Calu3 (cell line): Measurements from ENCODE around the gene KBTBD8. TPM values are rescaled to one million over a fixed set of nuclear protein-coding genes. Genes with fewer than 3 reads are reported as not detected.

ENCODE experiments used
- BruUV-seq: library from RNA; stranded (reverse); fragments of 400-500 nt; replicated peaks from 2 replicates; lab custom pipeline; 2021; lab: Mats Ljungman, UMichigan
- CTCF ChIA-PET: fragments of 300-600 bp; sonication (Branson Sonifier 250); formaldehyde crosslinking; loops from one replicate; lab custom pipeline; 2022; ENCODE audit warnings: antibody characterized with exemption; lab: Charles Lee
- DNase-seq: peaks from one replicate; pipeline ENCODE4 v3.0.0; 2022
- H3K27ac Mint-ChIP-seq: one replicate; pipeline ENCODE4 v1.8.0; 2022; ENCODE audit warnings: mixed read lengths; ENCODE audit not compliant: unreplicated experiment
- H3K27me3 Mint-ChIP-seq: one replicate; pipeline ENCODE4 v1.8.0; 2022; ENCODE audit warnings: mixed read lengths; ENCODE audit not compliant: unreplicated experiment
- H3K36me3 Mint-ChIP-seq: one replicate; pipeline ENCODE4 v1.8.0; 2022; ENCODE audit warnings: mild to moderate bottlenecking, moderate library complexity, mixed read lengths; ENCODE audit not compliant: insufficient read depth, unreplicated experiment
- H3K4me1 Mint-ChIP-seq: one replicate; pipeline ENCODE4 v1.8.0; 2022; ENCODE audit warnings: mild to moderate bottlenecking, low read depth, mixed read lengths; ENCODE audit not compliant: unreplicated experiment
- H3K4me3 Mint-ChIP-seq: one replicate; pipeline ENCODE4 v1.8.0; 2022; ENCODE audit warnings: mild to moderate bottlenecking, low read depth, moderate library complexity, mixed read lengths; ENCODE audit not compliant: unreplicated experiment
- H3K9me3 Mint-ChIP-seq: one replicate; pipeline ENCODE4 v1.8.0; 2022; ENCODE audit warnings: low read depth, mixed read lengths; ENCODE audit not compliant: unreplicated experiment
- intact Hi-C: fragments of 100-400 bp; cut with micrococcal nuclease; formaldehyde crosslinking; loops from one replicate; pipeline ENCODE4 v1.10.0; 2022; ENCODE audit not compliant: unreplicated experiment
- total RNA-seq: library from RNA; stranded (reverse); gene quantifications from 2 replicates; pipeline ENCODE4 v1.2.3, GENCODE V29; 2022
- TF ChIP-seq, protein P1 (sequence below): fragments of 200-600 bp; IDR thresholded peaks from one replicate; pipeline ENCODE4 v1.8.0; 2022; ENCODE audit warnings: antibody characterized with exemption; ENCODE audit not compliant: unreplicated experiment

KBTBD8 gene
- total RNA-seq, 1 experiment from 2014 or later: 4.1 TPM

DNA sequence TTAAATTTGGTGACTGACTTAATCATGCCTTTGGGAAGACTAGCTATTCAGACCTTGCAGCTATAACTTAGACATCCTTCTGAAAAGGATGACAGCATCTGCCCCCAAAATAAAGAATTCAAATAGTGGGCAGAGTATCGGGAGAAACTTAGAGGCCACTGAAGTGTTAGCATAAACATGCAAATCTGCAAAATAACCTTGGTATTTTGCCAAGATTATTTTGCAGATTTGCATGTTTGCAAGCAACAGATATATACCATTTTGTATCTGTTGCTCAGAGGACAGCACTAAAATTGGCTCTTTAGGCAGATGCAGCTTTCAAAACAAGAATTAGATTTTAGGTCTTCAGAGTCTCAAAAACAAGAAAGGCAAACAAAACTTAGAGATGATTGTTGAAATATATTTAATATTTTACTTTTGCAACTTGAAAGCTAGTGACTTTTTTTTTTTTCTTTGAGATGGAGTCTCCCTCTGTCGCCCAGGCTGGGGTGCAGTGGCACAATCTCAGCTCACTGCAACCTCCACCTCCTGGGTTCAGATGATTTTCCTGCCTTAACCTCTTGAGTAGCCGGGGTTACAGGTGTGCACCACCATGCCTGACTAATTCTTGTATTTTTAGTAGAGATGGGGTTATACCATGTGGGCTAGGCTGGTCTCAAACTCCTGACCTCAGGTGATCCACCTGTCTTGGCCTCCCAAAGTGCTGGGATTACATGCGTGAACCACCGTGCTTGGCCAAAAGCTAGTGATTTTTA lies 47.8 kb downstream of the KBTBD8 start:
- H3K9me3 Mint-ChIP-seq: no peaks in the 10 kb centered on the region
- BruUV-seq: no TSS peak
- H3K4me3 Mint-ChIP-seq: no peak overlapping the region
- H3K27ac Mint-ChIP-seq: no peak overlapping the region
- H3K27me3 Mint-ChIP-seq: no peaks in the 10 kb centered on the region
- no peaks in the 10 kb centered on the region for H3K36me3 Mint-ChIP-seq
- H3K4me1 Mint-ChIP-seq: no peaks in the 10 kb centered on the region
- intact Hi-C loops: no loop called here
- CTCF ChIA-PET: no interaction called here
- no peak for DNase-seq
- TF ChIP-seq, protein P1, sequence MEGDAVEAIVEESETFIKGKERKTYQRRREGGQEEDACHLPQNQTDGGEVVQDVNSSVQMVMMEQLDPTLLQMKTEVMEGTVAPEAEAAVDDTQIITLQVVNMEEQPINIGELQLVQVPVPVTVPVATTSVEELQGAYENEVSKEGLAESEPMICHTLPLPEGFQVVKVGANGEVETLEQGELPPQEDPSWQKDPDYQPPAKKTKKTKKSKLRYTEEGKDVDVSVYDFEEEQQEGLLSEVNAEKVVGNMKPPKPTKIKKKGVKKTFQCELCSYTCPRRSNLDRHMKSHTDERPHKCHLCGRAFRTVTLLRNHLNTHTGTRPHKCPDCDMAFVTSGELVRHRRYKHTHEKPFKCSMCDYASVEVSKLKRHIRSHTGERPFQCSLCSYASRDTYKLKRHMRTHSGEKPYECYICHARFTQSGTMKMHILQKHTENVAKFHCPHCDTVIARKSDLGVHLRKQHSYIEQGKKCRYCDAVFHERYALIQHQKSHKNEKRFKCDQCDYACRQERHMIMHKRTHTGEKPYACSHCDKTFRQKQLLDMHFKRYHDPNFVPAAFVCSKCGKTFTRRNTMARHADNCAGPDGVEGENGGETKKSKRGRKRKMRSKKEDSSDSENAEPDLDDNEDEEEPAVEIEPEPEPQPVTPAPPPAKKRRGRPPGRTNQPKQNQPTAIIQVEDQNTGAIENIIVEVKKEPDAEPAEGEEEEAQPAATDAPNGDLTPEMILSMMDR: no peak

DNA sequence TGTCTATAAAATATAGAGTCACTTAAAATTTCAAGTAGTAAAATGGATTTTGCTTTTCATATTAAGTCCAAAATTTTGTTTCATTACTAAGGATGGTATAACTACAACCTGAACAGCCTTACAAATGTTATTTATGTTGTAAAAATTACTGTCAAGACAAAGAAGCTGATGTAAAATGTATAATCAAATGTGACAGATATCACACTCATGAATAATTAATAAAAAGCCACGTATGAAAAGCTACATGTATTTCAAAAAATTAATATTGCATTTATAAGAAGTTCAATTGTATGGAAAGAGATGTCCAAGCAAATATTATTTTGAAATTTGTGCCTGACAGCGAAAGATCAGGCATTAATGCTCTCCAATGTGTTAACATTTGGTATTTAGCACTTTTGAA lies 48.9 kb downstream of the KBTBD8 start:
- Mint-ChIP-seq H3K4me1 (no peaks in the 10 kb centered on the region), H3K9me3 (no peaks in the 10 kb centered on the region), H3K27me3 (no peaks in the 10 kb centered on the region), H3K36me3 (no peaks in the 10 kb centered on the region), H3K4me3 (no peak overlapping the region), H3K27ac (no peak overlapping the region)
- no peak for DNase-seq
- intact Hi-C loops: no loop called here
- TF ChIP-seq, protein P1: no peak
- CTCF ChIA-PET: no interaction called here
- no TSS peak for BruUV-seq

DNA sequence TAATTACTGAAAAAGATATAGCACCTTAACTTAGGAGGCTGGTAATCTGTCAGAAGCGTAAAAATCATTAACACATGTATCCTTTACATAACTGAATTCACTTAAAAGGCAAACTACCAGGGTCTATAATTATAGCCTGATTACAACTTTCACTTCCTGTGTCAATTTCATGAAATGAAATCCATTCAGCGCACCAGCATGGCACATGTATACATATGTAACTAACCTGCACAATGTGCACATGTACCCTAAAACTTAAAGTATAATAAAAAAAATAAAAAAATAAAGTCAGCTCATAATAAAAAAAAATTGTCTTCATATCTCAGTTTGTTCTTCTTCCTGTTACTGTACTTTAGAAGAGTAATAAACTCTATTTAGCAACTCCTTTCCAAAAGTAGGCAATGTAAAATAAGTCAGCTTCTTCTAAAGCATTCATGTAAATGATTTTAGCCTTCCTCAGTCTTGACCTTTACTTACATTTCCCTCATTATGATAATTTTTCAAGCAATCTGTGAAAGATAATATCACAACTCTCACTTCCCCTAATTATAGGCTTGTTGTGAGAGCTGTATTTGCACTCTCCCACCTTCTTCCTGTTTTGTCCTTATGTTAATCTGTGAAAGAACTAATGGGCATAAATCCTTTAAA lies 50.1 kb downstream of the KBTBD8 start:
- no peak for DNase-seq
- CTCF ChIA-PET: no interaction called here
- Mint-ChIP-seq H3K27ac (no peak overlapping the region), H3K36me3 (no peaks in the 10 kb centered on the region), H3K4me1 (no peaks in the 10 kb centered on the region), H3K4me3 (no peak overlapping the region), H3K9me3 (no peaks in the 10 kb centered on the region), H3K27me3 (no peaks in the 10 kb centered on the region)
- no TSS peak for BruUV-seq
- intact Hi-C loops: no loop called here
- TF ChIP-seq, protein P1: no peak

DNA sequence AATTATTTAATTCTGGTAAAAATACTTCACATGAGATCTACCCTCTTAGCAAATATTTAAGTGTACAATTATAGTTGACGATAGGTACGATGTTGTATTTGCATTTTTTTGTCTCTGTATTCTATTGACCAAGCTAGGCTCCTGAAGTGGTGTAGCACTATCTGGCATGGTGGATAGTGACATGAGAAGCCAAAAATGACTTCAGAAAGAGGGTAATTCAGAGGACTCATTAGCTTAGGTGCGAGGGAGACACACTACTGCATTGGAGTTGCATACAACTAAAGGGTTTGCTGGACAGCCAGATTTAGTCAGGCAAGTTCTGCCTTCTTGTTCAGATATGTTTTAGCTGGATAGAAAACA lies 50.6 kb downstream of the KBTBD8 start:
- CTCF ChIA-PET: no interaction called here
- no peaks in the 10 kb centered on the region for H3K36me3 Mint-ChIP-seq
- H3K9me3 Mint-ChIP-seq: no peaks in the 10 kb centered on the region
- DNase-seq: no peak
- TF ChIP-seq, protein P1: no peak
- intact Hi-C loops: no loop called here
- no TSS peak for BruUV-seq
- no peak overlapping the region for H3K27ac Mint-ChIP-seq
- H3K27me3 Mint-ChIP-seq: no peaks in the 10 kb centered on the region
- no peak overlapping the region for H3K4me3 Mint-ChIP-seq
- no peaks in the 10 kb centered on the region for H3K4me1 Mint-ChIP-seq
